NCI-H2107 treated with DMSO at 0.1 percent for 48 hours (cell line): ENCODE results near the gene DAPK1.
"Not testable (repeated sequence)": the region's sequence is repeated elsewhere in the genome, so short reads cannot be mapped to it uniquely, and the experiment has no call there.

Source experiments
- DNase-seq: peaks from one replicate; lab custom pipeline; 2025; ENCODE audit not compliant: unreplicated experiment; lab: John Stamatoyannopoulos, UW

Gene DAPK1

DNA sequence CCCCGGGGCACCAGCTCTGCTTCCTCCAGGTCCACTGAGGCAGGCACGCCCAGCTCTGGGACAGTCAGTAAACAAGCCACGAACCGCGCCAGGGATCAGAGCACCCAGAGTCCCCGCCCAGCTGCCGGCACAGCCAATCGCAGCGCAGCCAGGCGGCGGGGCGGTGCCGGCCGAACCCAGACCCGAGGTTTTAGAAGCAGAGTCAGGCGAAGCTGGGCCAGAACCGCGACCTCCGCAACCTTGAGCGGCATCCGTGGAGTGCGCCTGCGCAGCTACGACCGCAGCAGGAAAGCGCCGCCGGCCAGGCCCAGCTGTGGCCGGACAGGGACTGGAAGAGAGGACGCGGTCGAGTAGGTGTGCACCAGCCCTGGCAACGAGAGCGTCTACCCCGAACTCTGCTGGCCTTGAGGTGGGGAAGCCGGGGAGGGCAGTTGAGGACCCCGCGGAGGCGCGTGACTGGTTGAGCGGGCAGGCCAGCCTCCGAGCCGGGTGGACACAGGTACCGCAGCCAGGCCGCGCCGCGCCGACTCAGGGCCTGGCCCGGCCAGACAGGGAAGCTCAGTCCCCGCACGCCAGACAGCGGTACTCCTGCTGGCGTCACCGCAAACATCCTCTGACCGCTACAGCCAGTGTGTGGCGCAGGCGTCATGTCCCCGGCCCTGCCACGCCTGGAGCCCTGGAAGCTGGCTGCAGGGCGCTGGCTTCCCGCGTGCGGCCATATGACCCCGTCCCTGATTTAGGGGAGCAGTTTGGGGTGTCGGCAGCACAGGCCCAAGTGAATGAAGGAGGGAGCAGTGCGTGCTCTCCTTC is 228.4 kb downstream of the DAPK1 start, which contains the start of gene CTSL:
Gene CTSL (plus strand): TSS at position 220 of the 810 bp plus-strand sequence. CDS start 1,485 bp downstream, outside the sequence.
- DNase-seq: no peak

DNA sequence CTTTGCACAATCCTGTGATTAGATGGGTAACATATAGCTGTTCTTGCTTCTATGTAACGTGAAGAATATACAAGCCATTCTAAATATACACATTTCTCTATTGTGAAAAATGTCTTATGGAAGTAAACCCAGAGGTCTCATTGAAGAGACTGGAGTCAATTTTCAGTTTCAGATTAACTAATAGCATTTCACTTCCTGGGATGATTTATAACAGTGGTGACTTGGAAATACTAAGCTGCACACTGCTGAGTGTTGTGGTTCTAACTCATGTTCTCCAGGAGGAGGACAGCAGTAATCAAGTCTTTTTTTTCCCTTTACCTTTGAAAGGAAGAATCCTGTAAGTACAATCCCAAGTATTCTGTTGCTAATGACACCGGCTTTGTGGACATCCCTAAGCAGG is 231.6 kb downstream of the DAPK1 start:
- no peak for DNase-seq

DNA sequence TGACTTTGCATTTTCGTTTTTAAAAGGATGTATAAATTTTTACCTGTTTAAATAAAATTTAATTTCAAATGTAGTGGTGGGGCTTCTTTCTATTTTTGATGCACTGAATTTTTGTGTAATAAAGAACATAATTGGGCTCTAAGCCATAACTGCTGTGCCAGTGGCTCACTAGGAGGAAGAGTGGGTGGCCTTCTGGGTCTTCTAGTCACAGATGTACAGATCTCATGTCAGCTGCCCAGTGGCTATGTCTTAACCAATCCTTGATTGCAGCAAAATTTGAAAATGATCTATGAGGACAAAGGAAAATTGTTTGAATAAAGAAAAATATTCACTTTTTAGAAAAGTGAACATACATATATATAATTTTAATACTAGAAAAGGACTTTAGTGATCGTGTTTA is 233.7 kb downstream of the DAPK1 start:
- no peak for DNase-seq

DNA sequence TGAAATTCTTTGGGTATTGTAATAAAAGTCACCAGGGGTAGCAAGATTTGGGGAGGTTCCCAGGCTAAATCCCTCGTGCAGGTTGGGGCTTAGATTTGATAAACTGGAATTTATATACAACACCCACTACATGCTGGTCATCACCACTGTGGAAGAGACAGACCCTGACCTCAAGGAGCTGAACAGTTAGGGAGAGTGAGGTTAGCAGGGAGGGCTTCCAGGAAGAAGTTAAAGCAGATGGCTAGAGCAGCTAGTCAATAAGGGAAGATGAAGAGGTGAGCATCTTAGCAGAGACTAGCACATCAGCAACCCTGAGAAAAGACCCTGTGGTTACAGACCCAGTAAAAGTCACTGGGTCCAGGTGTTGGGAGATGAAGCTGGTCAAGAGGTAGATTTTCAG is 234.7 kb downstream of the DAPK1 start:
- DNase-seq: no peak

DNA sequence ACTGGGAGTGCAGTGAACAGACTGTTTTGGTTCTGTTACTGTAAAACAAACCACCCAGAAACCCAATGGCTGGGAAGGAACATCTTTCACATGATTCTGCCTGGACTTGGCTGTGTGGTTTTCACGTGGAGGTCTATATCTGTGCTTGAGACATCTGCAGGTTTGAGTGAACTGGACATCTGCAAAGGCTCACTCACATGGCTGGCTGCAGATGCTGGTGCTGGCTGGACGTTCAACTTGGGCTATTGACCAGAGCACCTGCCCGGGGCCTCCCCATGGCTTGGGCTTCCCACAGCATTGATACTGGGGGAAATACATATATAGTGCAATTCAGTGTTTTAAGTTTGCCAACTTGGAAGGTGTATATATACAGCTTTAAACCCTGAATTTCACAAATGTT is 235.1 kb downstream of the DAPK1 start:
- DNase-seq: no peak

DNA sequence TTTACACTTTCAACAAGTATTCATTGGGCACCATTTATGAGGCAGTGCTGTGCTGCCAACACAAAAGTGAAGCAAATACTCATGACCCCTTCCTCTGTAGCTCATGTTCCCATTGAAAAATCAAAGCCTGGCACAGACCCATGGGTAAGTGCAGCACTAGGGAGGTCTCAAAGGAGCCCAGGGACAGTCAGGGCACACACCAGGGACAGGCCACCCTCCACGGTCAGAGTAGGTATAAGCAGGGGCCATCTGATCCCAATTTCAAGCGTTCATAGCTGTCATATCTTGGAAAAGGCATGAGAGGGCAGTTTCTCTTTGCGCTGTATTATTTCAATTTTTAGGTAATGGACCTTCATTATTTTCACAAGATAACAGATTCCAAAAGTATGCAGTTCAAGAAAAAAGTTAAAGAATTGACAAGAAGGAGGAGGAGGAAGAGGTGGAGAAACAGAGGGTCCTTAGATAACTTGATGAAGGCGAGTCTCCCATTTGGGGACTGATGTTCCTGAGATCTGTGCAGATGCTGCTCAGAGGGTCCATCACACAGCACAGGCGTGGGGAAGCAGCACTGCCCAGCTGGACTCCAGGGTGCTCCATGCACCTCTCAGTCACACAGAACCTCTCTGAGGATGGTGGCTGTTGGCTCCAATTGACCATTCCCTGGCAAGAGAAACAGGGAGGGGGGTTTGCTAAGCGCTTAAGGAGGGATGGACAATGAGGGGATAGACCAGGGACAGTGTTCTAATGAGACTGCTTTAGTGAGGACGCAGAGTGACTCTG is 235.8 kb downstream of the DAPK1 start:
- DNase-seq: no peak

DNA sequence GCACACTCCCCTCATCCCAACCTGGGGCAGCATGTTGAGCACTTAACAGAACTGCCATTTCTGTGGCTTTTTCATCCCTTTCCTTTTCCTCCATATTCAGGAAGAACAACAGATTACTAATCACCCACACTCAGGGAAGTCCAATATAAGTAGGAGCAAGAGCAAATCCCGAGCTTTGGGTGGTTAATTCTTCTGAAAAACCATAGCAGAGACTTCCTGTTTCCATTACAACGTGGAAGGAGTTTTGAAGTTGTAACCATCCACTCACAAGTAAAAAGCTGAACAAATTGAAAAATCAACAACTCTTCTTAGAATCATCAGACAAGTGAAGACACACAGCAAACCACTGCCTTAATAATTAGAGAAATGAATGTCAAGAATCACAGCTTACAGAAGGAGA is 236.4 kb downstream of the DAPK1 start:
- no peak for DNase-seq

DNA sequence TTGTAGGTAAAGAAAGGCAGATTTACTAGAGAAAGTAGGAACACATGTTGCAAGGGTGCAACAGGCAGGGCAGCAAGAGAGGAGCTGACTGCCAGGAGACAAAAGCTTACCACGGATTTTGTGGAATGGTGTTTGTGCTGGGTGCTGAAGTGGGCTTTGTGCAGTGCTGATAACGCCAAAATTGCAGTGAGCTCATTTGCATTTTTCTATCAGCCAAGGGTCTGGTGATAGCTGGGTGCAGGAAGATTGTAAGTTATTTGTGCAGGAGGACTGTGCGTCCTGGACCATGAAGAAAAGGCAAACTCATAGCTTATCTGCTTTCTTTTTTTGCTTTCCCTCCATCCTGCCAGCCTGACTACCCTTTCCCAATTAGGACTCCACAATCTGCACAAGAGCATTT is 241.9 kb downstream of the DAPK1 start:
- DNase-seq: no peak

DNA sequence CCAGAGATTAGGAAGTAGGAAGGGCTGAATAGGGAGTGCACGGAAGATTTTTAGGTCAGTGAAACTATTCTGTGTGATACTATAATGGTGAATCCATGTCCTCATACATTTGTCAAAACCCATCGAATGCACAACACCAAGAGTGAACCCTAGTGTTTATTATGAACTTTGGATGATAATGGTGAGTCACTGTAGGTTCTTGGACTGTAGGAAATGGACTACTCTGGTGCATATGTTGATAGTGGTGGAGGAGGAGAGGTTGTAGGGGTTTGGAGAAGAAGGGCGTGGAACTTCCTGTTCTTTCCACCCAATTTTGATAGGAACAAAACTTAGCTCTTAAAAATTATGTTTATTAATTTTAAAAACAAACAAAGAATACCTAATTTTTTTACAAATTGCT is 242.5 kb downstream of the DAPK1 start:
- DNase-seq: no peak

DNA sequence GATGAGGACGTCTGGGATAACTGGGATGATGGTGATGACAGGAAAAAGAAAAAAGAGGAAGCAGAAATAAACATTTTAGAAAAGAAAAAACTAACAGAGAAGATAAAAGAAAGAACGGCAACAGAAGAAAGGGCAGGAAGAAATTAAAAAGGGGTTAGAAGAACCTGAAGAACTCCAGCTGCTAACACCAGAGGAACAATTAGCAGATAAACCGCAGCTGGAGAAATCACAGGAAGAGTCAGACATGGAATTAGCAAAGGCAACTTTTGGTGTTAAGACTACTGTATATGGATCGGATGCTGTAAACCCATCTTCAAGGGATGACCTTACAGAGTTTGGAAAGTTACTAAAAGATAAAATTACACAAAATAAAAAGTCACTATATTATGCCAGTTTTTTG is 243.7 kb downstream of the DAPK1 start:
- DNase-seq: no peak

DNA sequence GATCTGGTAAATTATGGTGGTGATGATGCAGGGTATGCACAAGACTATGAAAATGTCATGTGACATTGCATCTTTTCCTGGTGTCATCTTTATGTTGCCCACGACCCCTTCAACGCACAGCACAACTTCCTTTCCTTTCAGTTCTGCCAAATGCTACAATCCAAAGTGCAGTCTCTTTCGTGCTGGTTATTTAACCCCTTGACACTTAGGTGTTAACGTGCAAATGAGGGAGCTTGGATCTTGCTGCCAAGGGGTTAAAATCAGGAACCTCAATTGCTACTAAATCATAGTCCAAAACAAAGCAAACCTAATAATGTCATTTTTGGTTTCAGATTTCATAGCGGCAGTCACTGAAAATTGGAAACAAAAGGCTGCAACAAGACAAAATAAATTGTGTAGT is 244.2 kb downstream of the DAPK1 start:
- no peak for DNase-seq

DNA sequence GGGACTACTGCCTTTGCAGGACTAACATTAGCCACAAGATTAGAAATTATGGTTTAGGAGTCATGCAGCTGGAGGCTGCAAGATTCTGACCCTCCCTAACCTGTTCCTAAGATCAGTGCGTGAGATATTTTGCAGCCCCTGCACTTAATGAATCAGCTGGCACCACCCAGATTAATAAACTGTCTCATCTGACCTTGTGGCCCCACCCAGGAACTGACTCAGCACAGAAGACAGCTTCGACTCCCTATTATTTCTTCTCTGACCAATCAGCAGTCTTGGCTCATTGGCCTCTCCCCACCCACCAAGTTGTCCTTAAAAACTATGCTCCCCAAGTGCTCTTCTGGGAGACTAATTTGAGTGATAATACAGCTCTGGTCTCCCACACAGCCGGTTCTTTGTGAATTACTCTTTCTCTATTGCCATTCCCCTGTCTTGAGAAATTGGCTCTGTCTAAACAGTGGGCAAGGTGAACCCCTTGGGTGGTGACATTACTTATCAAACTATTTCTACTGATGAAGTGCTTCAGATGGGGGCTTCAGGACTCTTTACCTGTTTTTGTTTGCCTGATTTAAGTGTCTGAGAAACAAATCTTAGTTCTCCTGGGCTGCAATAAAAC is 245.3 kb downstream of the DAPK1 start:
- no peak for DNase-seq

DNA sequence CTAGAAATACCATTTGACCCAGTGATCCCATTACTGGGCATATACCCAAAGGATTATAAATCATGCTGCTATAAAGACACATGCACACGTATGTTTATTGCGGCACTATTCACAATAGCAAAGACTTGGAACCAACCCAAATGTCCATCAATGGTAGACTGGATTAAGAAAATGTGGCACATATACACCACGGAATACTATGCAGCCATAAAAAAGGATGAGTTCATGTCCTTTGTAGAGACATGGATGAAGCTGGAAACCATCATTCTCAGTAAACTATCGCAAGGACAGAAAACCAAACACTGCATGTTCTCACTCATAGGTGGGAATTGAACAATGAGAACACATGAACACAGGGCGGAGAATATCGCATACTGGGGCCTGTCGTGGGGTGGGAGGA is 246.6 kb downstream of the DAPK1 start:
- not testable (repeated sequence) for DNase-seq

DNA sequence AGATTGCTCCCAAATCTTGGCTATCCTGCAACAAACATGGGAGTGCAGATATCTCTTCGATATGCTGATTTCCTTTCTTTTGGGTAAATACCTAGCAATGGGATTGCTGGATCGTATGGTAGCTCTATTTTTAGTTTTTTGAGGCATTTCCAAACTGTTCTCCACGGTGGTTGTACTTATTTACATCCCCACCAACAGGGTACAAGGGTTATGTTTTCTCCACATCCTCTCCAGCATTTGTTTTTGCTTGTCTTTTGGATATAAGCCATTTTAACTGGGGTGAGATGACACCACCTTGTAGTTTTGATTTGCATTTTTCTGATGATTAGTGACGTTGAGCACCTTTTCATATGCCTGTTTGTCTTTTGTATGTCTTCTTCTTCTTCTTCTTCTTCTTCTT is 248.5 kb downstream of the DAPK1 start:
- DNase-seq: no peak

DNA sequence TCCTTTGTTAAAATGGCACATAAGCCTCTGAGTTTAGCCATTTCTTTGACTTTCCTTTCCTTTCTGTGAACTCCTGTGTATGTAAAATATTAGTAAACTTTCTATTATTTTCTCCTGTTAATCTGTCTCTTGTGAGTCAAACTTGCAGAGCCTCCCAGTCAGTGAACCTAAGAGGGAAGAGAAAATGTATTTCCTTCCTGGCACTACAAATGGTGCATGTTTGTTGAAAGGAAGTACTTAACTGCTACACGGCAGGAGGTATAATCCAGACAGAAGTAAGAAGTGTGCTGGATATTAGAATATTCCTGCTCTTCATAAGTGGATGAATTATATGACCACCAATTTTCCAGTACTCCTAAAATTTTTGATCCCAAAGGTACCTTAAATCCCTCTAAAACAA is 251.2 kb downstream of the DAPK1 start:
- no peak for DNase-seq

DNA sequence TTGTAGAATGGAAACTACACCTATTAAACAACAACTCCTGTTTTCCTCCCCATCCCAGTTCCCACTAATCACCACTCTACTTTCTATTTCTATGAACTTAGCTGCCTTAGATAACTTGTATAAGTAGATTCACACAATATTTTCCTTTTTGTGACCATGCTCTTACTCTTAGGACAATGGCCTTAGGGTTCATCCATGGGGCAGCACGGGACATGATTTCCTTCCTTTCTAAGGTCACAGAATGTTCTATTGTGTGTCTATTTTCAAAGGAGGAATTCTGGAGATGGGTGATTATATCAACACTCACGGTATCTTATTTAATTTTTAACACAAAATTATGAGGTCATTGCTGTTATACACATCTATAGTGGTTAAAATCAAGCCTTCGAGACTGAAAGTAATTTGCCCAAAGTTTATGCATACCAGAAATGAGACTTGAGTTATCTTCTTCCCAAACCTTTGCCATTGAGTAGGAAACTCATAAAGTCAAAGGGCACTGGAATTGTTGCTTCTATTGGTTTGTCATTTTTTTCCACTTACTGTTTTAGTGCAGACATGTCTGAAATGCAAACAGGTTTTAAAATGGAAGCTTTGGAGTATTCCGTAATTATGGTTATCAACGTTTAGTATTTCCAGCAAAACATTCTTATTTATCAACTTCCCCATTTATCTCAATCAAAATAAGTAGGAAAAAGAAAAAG is 251.8 kb downstream of the DAPK1 start:
- DNase-seq: no peak

DNA sequence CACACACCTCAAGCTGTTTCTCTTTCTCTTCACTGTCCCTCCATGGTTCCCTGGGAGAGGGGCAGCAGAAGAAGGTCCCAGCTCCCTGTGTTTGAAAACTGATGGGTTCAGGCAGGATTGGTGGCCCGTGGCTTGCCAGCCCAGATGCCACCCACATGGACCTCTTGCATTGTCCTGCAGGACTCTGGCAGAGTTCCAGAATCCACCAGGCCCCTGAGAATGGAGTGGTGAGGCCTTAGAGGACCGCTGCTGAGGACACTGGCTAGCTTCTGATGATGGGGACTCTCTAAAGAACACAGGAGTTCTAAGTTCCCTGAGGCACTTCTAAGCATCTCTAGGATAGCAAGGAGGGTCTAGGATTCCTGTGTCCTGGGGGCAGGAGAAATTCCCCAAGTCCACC is 253.1 kb downstream of the DAPK1 start:
- DNase-seq: no peak

DNA sequence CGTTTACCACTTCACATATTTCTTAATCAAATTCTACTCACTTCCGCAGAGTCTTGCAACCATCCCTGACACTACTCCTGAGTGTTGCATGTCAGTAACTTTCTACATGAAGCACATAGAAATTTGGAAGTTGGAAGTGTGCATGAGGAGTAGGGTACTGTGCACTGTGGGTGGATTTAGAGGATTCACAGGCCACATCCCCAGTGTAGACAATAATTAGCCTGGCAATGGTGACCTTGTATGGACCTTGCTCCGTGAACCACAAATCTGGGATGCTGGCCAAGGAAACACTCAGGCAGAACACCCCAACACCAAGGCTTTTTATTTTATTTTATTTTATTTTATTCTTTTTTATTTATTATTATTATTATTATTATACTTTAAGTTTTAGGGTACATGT is 253.8 kb downstream of the DAPK1 start:
- no peak for DNase-seq

DNA sequence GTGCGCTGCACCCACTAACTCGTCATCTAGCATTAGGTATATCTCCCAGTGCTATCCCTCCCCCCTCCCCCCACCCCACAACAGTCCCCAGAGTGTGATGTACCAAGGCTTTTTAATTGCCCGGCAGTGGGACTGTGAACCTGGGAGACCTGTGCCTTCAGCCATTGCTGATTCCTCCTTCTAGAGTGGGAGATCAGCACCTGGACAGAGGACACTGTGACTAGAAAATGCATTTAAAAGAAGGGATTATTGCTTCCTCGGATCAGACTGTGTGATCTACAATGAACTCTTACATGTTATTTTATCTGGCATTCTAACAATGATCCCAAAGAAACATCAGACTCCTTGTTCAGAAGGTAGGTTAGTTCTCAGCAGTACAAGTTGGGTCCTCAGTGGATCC is 254.2 kb downstream of the DAPK1 start:
- DNase-seq: no peak

DNA sequence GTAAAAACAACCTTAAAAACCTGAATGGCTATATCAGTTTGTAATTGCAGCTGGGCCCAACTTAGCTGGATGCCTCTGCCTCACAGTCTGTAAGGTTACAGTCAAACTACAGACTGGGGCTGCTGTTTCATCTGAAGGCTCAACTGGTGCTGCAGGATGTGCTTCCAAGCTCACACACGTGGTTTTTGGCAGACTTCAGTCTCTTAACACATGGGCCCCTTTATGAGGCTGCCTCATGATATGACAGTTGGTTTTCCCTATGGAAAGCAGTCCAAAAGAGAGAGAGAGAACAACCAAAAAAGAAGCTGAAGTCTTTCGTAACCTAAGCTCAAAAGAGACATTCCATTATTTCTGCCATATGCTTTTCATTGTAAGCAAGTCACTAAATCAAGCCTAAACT is 255.6 kb downstream of the DAPK1 start:
- DNase-seq: no peak
